ENCODE data around the gene CHAT.

DNA sequence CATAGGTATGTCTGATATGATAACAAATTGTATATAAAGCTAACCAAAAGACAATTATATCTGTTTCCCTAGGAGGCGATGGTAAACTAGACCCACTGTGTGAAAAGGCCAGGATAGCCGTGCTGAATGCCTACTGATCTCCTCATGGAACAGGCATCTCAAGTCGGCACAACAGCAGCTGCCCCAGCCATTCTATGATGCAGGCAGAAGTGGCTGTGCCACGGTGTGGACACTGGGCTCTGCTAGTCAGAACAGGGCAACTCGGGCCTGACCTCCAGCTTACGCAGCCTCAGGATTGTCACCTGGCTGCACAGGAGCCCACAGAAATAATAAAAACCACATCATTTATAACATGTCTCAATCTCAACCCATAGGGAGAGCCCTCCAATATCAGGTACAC lies 80.6 kb downstream of the CHAT start:
- TF ChIP-seq, protein P1, sequence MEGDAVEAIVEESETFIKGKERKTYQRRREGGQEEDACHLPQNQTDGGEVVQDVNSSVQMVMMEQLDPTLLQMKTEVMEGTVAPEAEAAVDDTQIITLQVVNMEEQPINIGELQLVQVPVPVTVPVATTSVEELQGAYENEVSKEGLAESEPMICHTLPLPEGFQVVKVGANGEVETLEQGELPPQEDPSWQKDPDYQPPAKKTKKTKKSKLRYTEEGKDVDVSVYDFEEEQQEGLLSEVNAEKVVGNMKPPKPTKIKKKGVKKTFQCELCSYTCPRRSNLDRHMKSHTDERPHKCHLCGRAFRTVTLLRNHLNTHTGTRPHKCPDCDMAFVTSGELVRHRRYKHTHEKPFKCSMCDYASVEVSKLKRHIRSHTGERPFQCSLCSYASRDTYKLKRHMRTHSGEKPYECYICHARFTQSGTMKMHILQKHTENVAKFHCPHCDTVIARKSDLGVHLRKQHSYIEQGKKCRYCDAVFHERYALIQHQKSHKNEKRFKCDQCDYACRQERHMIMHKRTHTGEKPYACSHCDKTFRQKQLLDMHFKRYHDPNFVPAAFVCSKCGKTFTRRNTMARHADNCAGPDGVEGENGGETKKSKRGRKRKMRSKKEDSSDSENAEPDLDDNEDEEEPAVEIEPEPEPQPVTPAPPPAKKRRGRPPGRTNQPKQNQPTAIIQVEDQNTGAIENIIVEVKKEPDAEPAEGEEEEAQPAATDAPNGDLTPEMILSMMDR (IDR thresholded peaks at IDR 0.05; ENCODE audit: low read length): no peak
- TF ChIP-seq EZH2 (optimal IDR thresholded peaks at IDR 0.05; ENCODE audit: low read depth, low read length) (no peak), EZH2phosphoT487 (IDR thresholded peaks at IDR 0.05; ENCODE audit: low read length) (no peak)
